ENCODE measurements around the gene ASIC5. TPM values are rescaled to one million over a fixed set of nuclear protein-coding genes. Genes with fewer than 3 reads are reported as not detected.

Gene ASIC5
- total RNA-seq, 4 donors from 2014 or later, result not detected

- DNase-seq, result no peak
- in situ Hi-C loops (cut with MboI; ENCODE audit: low pct_ligation_motif_present in 1 of 4, low pct_unique_long_range_greater_than_20kb in 1 of 4, low sequenced_read_pairs in 3 of 4), result no loop called here
These were observed 25.0 kb upstream of the ASIC5 start for GRCh38 chr4:155891058-155891457.

GRCh38 chr4:155889946-155890345, 23.9 kb upstream of the ASIC5 start:
- in situ Hi-C loops (cut with MboI; ENCODE audit: low pct_ligation_motif_present in 1 of 4, low pct_unique_long_range_greater_than_20kb in 1 of 4, low sequenced_read_pairs in 3 of 4), result no loop called here
- no peak for TF ChIP-seq EP300 (IDR thresholded peaks at IDR 0.05; ENCODE audit: low read depth)
- no peak for TF ChIP-seq CTCF (IDR thresholded peaks at IDR 0.05)
- TF ChIP-seq POLR2A (IDR thresholded peaks at IDR 0.05), result no peak
- no peak for TF ChIP-seq POLR2AphosphoS5 (IDR thresholded peaks at IDR 0.05)
- intact Hi-C loops (cut with DNase I; ENCODE audit: low total_unique reads), result no loop called here
- Histone ChIP-seq H3K36me3 (no peaks in the 10 kb centered on the region), H3K4me3 (no peak overlapping the region), H3K9me3 (no peaks in the 10 kb centered on the region), H3K27ac (no peak overlapping the region), H3K27me3 (no peaks in the 10 kb centered on the region), H3K4me1 (no peaks in the 10 kb centered on the region)
- WGBS, 2 donors (ENCODE audit: low coverage in 1 of 2), result 78 to 81% methylated on average over 2 of the region's 2 CpGs
- DNase-seq, result no peak

More at GRCh38 chr4:155891058-155891457, 25.0 kb upstream of the ASIC5 start:
- Histone ChIP-seq H3K9me3 (no peaks in the 10 kb centered on the region), H3K4me1 (no peaks in the 10 kb centered on the region), H3K27me3 (no peaks in the 10 kb centered on the region), H3K27ac (no peak overlapping the region), H3K4me3 (no peak overlapping the region), H3K36me3 (no peaks in the 10 kb centered on the region)
- TF ChIP-seq CTCF (IDR thresholded peaks at IDR 0.05), result no peak
- TF ChIP-seq POLR2AphosphoS5 (IDR thresholded peaks at IDR 0.05), result no peak
- no peak for TF ChIP-seq EP300 (IDR thresholded peaks at IDR 0.05; ENCODE audit: low read depth)
- no peak for TF ChIP-seq POLR2A (IDR thresholded peaks at IDR 0.05)
- intact Hi-C loops (cut with DNase I; ENCODE audit: low total_unique reads), result no loop called here
- WGBS, 2 donors (ENCODE audit: low coverage in 1 of 2), result 68 to 100% methylated on average over 1 to 3 of the region's 3 CpGs

- Histone ChIP-seq H3K4me3 (no peak overlapping the region), H3K27me3 (no peaks in the 10 kb centered on the region), H3K36me3 (no peaks in the 10 kb centered on the region), H3K4me1 (no peaks in the 10 kb centered on the region), H3K27ac (no peak overlapping the region), H3K9me3 (no peaks in the 10 kb centered on the region)
- DNase-seq, result no peak
- in situ Hi-C loops (cut with MboI; ENCODE audit: low pct_ligation_motif_present in 1 of 4, low pct_unique_long_range_greater_than_20kb in 1 of 4, low sequenced_read_pairs in 3 of 4) (no loop called here), intact Hi-C loops (cut with DNase I; ENCODE audit: low total_unique reads) (no loop called here)
- no peak for TF ChIP-seq CTCF (IDR thresholded peaks at IDR 0.05)
- TF ChIP-seq POLR2A (IDR thresholded peaks at IDR 0.05), result no peak
- TF ChIP-seq EP300 (IDR thresholded peaks at IDR 0.05; ENCODE audit: low read depth), result no peak
- TF ChIP-seq POLR2AphosphoS5 (IDR thresholded peaks at IDR 0.05), result no peak
- WGBS, 2 donors (ENCODE audit: low coverage in 1 of 2), result 30 to 33% methylated on average over 5 of the region's 5 CpGs
These were observed 23.1 kb upstream of the ASIC5 start for GRCh38 chr4:155889031-155889793.

GRCh38 chr4:155887847-155888570, 21.9 kb upstream of the ASIC5 start:
- intact Hi-C loops (cut with DNase I; ENCODE audit: low total_unique reads), result no loop called here

More at GRCh38 chr4:155887847-155888570, 21.9 kb upstream of the ASIC5 start:
- Histone ChIP-seq H3K36me3 (no peaks in the 10 kb centered on the region), H3K27me3 (no peaks in the 10 kb centered on the region), H3K27ac (no peak overlapping the region), H3K4me1 (no peaks in the 10 kb centered on the region), H3K9me3 (no peaks in the 10 kb centered on the region), H3K4me3 (no peak overlapping the region)
- WGBS, 2 donors (ENCODE audit: low coverage in 1 of 2), result 64 to 74% methylated on average over 3 to 5 of the region's 6 CpGs
- no peak for TF ChIP-seq POLR2A (IDR thresholded peaks at IDR 0.05)
- TF ChIP-seq POLR2AphosphoS5 (IDR thresholded peaks at IDR 0.05), result no peak
- no peak for TF ChIP-seq CTCF (IDR thresholded peaks at IDR 0.05)
- no peak for TF ChIP-seq EP300 (IDR thresholded peaks at IDR 0.05; ENCODE audit: low read depth)
- in situ Hi-C loops (cut with MboI; ENCODE audit: low pct_ligation_motif_present in 1 of 4, low pct_unique_long_range_greater_than_20kb in 1 of 4, low sequenced_read_pairs in 3 of 4), result no loop called here
- DNase-seq, result no peak
